Ovary (tissue), 9 donors: ENCODE measurements around the gene CACNA1E. TPM values are rescaled to one million over a fixed set of nuclear protein-coding genes. Genes with fewer than 3 reads are reported as not detected.

Source experiments
- DNase-seq, 5 donors: peaks; one replicate each; pipeline ENCODE4 v3.0.0-alpha.2; 2019 to 2020
- H3K27ac ChIP-seq, 2 donors: fragments of 200-600 bp; one replicate each; pipeline versions ENCODE4 v1.5.1 to v1.8.0; 2019 to 2022
- H3K27me3 ChIP-seq: fragments of 200-600 bp; one replicate; pipeline ENCODE4 v1.8.0; 2022
- H3K36me3 ChIP-seq: fragments of 200-600 bp; sonication (generic); one replicate; pipeline ENCODE4 v1.5.1; 2019
- H3K4me1 ChIP-seq: one replicate; pipeline ENCODE4 v1.8.1; 2013; ENCODE audit warnings: mild to moderate bottlenecking, moderate library complexity; ENCODE audit not compliant: insufficient read depth
- H3K4me3 ChIP-seq: fragments of 200-600 bp; sonication (generic); one replicate; pipeline ENCODE4 v1.5.1; 2017
- H3K9me3 ChIP-seq, 2 donors: fragments of 200-600 bp in 1 of 2; sonication (generic) in 1 of 2; one replicate each; pipeline versions ENCODE4 v1.5.1 to v1.8.1; 2013 to 2019; ENCODE audit warnings: mild to moderate bottlenecking in 1 of 2, moderate library complexity in 1 of 2
- EP300 ChIP-seq: sonication (generic); formaldehyde crosslinking; IDR thresholded peaks from one replicate; pipeline ENCODE4 v1.6.1; 2017; ENCODE audit warnings: antibody characterized with exemption
- POLR2A ChIP-seq: fragments of 450-650 bp; IDR thresholded peaks from one replicate; pipeline ENCODE4 v1.6.1; 2017; ENCODE audit warnings: antibody characterized with exemption, mild to moderate bottlenecking, moderate library complexity
- WGBS, 3 donors: extraction: QIAGEN DNeasy Blood & Tissue Kit in 1 of 3; methylation state at CpG; one replicate each; pipeline versions ENCODE4 v1.1.5 to v1.1.7; 2013 to 2017; 5-methylcytosine and 5-hydroxymethylcytosine counted together
- intact Hi-C, 4 donors: fragments of 100-400 bp; cut with DNase I; formaldehyde crosslinking; loops; one replicate each; pipeline versions ENCODE4 v1.11.0 to v1.15.1; 2022 to 2023
- polyA plus RNA-seq, 2 donors: library from polyadenylated mRNA; stranded (reverse); fragments of 200-250 nt in 1 of 2; fragments of 350-450 nt in 1 of 2; fragmentation: Illumina TruSeq in 1 of 2; extraction: RNeasy Lipid Tissue Mini Kit (QIAGEN cat#74804) in 1 of 2; gene quantifications; one replicate each; pipeline ENCODE4 v1.2.3, GENCODE V29; 2013 to 2014
- total RNA-seq, 7 donors: library from RNA; depleted of rRNA in 2 of 7; stranded (reverse); fragments of >200 nt in 2 of 7; fragmentation: NEBNext Ultra II Directional in 3 of 7; extraction: Animal tissue kit (Norgen Biotek cat#: 25700) in 3 of 7; gene quantifications; one replicate each; pipeline versions ENCODE4 v1.1.0 to v1.2.4, GENCODE V29; 2016 to 2023
- TF ChIP-seq, protein P1 (sequence below), 3 donors: fragments of 450-650 bp in 2 of 3; fragments of 200-600 bp in 1 of 3; IDR thresholded peaks; one replicate each; pipeline versions ENCODE4 v1.5.1 to v1.8.0; 2016 to 2022; ENCODE audit warnings: antibody characterized with exemption in 3 of 3, mild to moderate bottlenecking in 1 of 3
- donor health status: DM: no; HTN: no; CAD: no; lungs with moderate emphysema.
- donor health status: DM: no; HTN: no; CAD: no.
- donor health status: Bipolar disorder and iron deficiency.
- donor health status: DM: yes; HTN: yes; CAD: no.
- donor health status: DM: no; HTN: no; CAD: no.
- donor health status: DM: yes; HTN: yes; CAD: no.

Gene CACNA1E
- total and polyA plus RNA-seq, 9 donors: 0.01 to 0.34 (median 0.10) TPM; not detected in 3

DNA sequence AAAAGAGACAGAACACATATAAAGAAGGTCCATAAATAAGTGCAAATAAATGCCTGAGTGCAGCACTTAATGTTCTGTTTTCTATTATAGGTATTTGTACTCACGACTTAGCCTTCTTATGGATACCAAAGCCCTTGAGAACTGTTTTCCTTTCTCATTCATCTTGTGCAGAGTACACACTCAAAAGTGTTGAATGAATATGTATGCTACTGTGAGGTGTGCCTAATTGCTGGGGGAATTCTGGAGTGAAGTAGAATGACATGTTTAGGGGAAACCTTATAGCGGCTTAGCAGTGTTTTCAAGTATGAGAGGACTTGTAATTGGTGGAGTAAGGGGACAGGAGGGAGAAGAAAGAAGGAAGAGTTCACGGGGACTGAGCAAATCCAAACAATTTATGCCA lies 157.6 kb downstream of the CACNA1E start:
- Histone ChIP-seq H3K9me3 (no peaks in the 10 kb centered on the region), H3K4me3 (no peak overlapping the region)
- 81 to 88% (median 87%) methylated on average over 3 of the region's 3 CpGs for WGBS, 3 donors

DNA sequence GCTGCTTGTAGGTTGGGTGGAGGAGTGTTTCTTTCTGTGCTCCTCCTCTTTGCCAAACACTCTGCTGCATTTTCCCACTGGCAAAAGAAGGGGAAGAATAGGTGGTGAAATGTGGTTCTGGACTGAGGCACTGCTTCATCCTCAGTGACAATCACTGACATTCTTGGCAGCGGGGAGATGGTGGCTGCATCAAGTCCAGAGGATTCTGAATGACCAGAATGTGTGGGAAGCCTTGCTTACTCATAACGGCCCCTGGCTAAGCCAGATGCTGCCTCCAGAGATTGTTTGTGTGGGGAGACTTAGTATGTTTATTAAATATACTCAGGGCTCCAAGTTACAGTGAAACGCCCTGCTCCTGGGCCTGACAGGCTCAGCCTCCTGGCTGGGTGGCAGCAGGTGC lies 160.3 kb downstream of the CACNA1E start:
- no peaks in the 10 kb centered on the region for H3K27me3 ChIP-seq
- intact Hi-C loops: no loop called here
- no peak overlapping the region for H3K27ac ChIP-seq
- WGBS, 3 donors: 15 to 35% (median 19%) methylated on average over 3 of the region's 3 CpGs
- no peaks in the 10 kb centered on the region for H3K4me1 ChIP-seq
- H3K9me3 ChIP-seq: no peaks in the 10 kb centered on the region
- H3K4me3 ChIP-seq: no peak overlapping the region
- DNase-seq: no peak
- no peak for TF ChIP-seq POLR2A
- TF ChIP-seq EP300: no peak
- TF ChIP-seq, protein P1, sequence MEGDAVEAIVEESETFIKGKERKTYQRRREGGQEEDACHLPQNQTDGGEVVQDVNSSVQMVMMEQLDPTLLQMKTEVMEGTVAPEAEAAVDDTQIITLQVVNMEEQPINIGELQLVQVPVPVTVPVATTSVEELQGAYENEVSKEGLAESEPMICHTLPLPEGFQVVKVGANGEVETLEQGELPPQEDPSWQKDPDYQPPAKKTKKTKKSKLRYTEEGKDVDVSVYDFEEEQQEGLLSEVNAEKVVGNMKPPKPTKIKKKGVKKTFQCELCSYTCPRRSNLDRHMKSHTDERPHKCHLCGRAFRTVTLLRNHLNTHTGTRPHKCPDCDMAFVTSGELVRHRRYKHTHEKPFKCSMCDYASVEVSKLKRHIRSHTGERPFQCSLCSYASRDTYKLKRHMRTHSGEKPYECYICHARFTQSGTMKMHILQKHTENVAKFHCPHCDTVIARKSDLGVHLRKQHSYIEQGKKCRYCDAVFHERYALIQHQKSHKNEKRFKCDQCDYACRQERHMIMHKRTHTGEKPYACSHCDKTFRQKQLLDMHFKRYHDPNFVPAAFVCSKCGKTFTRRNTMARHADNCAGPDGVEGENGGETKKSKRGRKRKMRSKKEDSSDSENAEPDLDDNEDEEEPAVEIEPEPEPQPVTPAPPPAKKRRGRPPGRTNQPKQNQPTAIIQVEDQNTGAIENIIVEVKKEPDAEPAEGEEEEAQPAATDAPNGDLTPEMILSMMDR (IDR thresholded peaks at IDR 0.05): no peak
- no peaks in the 10 kb centered on the region for H3K36me3 ChIP-seq

More for the DNA sequence above, 157.6 kb downstream of the CACNA1E start:
- Histone ChIP-seq H3K4me1 (no peaks in the 10 kb centered on the region), H3K27me3 (no peaks in the 10 kb centered on the region), H3K27ac (no peak overlapping the region), H3K36me3 (no peaks in the 10 kb centered on the region)
- DNase-seq: no peak
- intact Hi-C loops: no loop called here
- TF ChIP-seq EP300 (no peak), POLR2A (no peak)
- TF ChIP-seq, protein P1 (IDR thresholded peaks at IDR 0.05): no peak

DNA sequence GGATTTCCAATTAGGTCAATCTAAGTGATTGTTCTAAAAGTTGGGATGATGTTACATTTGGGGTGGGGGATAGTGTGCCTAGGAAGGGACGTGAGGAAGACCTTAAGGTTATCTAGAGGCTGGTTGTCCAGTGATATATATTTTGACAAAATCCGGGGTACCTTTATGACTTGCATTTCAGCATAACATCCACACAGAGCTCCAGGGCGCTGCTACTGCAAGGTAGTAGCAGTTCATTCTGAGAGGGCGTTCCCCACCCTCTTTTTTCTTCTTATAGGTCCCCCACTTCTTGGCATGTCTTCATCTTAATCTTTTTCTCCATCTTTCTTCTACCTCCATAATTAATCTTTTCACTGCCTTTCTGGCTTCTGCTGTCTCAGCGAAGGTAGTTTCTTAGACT lies 161.9 kb downstream of the CACNA1E start:
- no peaks in the 10 kb centered on the region for H3K4me1 ChIP-seq
- intact Hi-C loops: no loop called here
- no peak for DNase-seq
- H3K36me3 ChIP-seq: no peaks in the 10 kb centered on the region
- no peak overlapping the region for H3K27ac ChIP-seq
- TF ChIP-seq, protein P1 (IDR thresholded peaks at IDR 0.05): no peak
- TF ChIP-seq EP300 (no peak), POLR2A (no peak)
- no peak overlapping the region for H3K4me3 ChIP-seq
- H3K27me3 ChIP-seq: no peaks in the 10 kb centered on the region
- H3K9me3 ChIP-seq: no peaks in the 10 kb centered on the region
- WGBS, 3 donors: 71 to 79% (median 75%) methylated on average over 5 of the region's 5 CpGs

DNA sequence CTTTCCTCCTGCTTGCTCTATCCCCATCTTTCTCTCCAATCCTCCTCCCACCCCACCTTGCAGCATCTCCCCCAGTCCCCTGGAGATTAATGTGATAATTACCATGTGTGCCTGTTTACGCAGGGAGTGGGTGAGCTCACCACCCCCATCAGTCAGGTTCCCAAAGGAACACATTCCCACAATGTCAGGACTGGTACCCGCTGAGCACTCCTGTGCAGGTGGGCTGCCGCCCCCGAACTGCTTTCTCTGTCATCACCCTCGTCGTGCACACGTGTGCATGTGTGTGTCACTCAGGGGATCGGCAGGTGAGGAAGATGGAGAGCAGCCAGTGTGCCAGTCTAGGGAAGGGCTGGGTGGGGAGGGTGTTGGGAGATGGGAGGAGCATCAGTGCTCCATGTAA lies 163.4 kb downstream of the CACNA1E start:
- no peaks in the 10 kb centered on the region for H3K27me3 ChIP-seq
- intact Hi-C loops: no loop called here
- WGBS, 3 donors: 68 to 81% (median 73%) methylated on average over 8 of the region's 8 CpGs
- H3K36me3 ChIP-seq: no peaks in the 10 kb centered on the region
- H3K4me3 ChIP-seq: no peak overlapping the region
- H3K9me3 ChIP-seq: no peaks in the 10 kb centered on the region
- no peak for TF ChIP-seq POLR2A
- no peak for TF ChIP-seq EP300
- TF ChIP-seq, protein P1 (IDR thresholded peaks at IDR 0.05): no peak
- H3K4me1 ChIP-seq: no peaks in the 10 kb centered on the region
- no peak for DNase-seq
- H3K27ac ChIP-seq: no peak overlapping the region
